GM19238 (cell line): ENCODE results near the gene NGEF.
"Not testable (repeated sequence)": the region's sequence is repeated elsewhere in the genome, so short reads cannot be mapped to it uniquely, and the experiment has no call there.

ENCODE experiments used
- DNase-seq: peaks from one replicate; pipeline ENCODE4 v3.0.0; 2011; ENCODE audit warnings: low spot score; ENCODE audit not compliant: insufficient read length

The NGEF gene

DNA sequence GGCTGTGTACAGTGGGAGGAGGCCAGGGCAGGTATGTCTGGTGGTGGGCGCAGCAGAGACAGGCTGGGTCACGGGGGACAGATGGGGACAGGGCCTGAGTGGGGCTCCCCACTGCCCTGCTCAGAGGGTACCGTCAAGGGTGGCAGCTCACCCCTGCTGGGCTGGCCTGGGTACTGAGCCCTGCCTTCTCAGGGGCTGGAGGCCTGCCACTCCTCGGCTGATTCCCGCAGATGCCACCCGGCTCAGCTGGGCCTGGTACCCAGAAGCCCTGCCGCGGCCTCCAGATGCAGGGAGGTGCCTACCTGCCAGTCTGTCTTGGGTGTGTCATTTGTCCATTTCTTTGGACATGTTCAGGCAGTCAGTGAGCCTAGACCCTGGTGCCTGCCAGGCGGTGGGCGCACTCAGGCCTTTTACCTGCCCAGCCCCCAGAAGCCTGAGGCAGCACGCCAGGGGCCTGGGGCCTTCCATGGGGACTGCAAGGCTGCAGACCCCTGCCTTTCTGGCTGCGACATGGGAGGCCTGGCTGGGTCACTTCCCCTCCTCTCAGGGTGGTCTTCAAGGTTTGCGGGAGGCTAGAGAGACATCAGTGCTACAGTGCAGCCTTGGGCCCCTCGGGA lies 139.7 kb downstream of the NGEF start:
- no peak for DNase-seq

DNA sequence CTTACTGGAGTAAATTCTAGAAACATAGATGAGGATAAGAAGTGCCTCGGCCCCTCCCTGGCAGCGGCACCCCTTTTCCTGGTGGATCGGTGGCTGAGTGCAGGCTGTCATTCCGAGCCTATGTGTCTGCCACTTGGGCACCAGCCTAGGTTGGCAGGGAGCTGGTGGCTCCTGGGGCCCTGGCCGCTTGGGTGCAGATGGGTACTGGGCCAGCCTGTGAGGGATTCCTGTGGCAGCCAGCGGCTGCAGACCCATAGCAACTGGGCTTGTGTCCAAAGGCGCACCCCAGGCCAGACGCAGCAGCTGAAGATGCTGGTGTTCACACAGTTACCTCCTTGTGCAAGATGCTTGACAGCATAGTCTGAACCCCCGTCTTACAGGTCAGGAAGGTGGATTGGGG lies 140.2 kb downstream of the NGEF start:
- DNase-seq = no peak

DNA sequence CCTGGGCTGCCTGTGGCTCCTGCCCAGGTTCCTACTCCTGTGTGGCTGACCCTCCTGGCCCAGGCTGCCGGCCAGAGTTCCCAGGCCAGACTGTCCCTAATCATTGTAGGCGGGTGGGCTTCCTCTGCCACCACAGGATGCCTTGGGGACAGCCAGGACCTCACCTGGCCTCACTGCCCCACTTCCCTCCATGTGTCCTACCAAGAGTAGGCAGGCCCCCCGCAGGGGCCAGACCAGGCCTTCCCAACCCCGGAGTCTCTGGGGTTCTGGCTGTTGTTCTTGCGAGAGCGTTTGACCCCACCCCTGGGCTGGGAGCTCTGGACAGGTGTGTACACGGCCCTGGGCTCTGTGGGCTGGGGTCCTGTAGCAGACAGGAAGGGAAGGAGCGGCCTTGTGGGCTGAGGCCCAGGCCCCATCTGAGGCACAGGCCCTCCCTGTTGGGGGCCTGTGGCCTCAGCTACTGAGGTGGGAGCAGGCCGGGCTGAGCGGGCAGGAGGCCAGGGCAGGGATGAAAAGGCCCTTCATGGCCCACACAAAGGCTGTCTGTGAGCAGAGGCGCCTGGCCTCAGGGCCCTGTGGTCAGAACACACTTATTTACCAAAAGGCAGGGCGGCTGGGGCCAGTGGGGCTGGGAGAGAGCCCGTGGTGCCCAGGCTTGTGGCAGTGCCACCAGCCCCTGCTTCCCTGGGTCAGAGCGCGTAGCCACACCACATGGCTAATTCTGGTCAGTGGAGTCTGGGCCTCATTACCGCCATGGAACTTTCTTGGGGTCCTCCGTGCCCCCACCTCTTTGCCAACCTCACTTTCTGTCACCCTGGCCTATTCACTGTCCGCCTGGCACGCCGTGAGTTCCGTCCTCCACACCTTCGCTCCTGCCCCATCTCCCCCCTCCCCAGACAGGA lies 141.0 kb downstream of the NGEF start:
- DNase-seq = no peak

DNA sequence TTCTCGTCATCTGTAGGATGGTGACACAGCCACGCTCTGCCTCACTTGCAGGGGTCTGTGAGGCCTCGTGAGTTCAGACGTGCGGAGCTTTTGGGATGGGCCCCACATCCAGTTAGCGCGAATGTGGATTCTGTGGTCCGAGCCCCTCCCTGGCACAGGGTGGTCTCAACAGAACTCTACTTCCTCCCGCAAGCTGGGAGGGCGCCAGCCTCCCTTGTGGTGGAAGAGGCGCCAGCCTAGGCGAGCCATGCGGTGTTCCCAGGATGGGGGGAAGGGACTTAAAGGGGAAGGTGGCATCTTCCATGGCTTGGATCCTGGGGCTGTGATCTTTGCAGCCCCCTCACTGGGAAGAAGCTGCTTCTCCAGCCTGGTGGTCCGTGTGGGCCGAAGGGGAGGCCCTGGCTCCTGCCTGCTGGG lies 141.6 kb downstream of the NGEF start:
- no peak for DNase-seq

DNA sequence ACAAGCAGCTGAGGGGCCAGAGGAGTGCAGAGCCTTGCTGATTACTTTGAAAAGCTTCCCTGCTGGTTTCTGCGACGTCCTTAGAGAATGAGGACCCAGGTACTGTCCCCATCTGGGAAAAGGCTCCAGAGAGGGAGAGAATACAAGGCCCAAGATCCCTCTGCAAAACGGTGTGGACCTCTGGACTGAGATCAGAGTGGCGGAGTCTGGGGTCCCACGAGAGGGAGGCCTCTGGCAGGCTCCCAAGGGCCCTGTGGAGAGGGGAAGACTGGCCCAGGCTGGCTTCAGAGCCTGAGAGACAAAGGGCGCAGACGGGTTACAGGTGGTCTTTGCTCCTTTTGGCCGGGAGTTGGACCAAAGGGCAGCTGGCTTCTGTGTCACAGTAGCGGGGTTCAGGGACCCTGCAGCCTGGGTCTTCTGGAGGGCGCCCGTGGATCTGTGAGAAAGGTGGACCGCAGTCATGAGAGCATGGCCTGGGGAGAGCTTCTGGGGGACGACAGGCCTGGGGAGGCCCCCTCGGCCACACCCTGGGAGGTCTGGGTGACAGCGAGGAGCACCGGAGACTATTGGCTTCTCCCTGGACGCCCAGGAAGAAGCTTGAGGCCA lies 142.2 kb downstream of the NGEF start:
- DNase-seq = no peak

DNA sequence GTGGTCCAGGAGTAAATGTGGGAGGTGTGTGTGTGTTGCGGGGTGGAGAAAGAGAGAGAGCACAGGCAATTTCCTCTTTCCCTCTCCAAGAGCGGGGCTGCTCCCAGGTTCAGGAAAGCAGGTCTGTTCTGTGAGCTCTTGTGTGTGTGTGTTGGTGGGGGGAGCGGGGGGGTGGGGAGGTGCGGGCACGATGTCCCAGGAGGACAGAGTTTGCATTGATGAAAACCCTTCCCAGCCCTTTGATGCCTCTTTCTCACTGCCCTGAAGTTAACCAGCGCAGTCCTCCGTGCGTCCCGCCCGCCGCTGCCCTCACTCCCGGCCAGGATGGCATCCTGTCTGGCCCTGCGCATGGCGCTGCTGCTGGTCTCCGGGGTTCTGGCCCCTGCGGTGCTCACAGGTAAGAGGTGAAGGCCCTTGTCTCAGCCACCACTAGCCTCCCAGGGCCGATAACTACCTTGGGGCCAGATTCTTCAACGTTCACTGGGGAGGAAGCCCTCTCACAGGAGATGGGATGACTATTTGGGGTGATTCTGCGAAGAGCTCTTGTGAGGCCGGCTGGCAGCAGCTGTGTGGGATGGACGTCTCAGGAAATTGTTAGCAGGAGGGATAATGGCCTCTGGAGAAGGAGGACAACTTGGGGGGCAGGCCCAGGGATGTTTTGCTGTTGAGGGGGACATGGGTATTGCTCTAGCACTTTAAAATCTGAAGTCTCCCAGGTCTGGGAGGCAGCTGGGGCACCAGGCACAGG lies 142.9 kb downstream of the NGEF start, which contains the start of gene SNORC:
TSS of gene SNORC (plus strand) at position 247 of the 748 bp plus-strand sequence. CDS start at position 325, 78 bp downstream.
- no peak for DNase-seq

DNA sequence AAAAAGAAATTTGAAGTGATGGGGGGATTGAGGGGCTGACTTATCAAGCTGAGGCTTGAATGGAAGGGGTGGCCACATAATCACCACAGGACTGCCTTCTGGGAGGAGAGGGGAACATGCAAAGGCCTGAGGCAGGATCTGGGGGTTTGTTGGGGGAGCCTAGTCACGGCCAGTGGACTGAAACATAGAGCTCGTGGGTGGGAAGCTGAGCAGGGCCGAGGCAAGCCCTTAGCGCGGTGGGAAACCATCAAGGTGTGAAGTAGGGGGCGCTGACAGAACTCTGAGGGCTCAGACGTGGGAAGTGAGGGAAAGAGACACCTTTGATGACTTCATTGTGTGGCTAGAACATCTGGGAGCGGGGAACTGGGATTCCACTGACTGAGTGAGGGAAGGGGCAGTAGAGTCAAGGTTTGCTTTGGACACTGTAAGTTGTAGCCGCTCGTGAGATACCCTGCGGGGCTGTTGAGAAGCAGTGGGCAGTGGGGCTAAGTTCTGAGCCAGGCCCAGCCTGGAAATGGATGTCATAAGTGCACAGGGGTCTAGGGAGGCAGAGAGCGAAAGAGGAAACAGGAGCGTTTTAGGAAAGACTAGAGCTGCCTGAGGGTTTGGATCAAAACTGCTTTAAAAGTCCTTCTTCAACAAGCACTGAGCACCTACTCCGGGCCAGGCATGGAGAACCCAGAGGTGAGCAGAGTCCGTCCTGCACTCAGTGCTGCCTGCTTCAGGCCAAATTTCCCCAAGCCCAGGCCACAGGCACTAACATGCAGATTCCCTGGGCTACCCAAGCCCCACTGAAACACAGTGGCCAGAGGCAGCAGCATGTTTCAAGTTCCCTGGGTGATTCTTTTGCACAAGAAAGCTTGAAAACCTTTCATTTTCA lies 143.7 kb downstream of the NGEF start:
- no peak for DNase-seq

DNA sequence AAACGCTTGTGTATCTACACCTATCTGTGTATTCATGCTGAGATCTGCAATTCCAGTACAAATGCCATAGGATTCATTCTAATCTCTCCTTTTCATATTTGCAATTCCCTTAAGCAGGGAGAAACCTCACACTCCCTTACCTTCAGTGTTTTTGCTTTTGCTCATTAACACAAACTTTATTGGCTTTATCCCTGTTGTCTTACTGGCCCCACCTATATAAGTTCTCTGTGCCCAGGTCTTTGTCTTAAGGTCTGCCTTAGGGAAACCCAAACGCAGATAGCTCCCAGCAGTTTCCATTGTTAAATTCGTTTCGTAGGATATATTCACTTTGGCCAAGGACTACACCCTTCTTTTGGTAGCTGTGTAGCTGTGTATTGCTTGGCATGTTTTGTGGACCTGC lies 147.0 kb downstream of the NGEF start:
- no peak for DNase-seq

DNA sequence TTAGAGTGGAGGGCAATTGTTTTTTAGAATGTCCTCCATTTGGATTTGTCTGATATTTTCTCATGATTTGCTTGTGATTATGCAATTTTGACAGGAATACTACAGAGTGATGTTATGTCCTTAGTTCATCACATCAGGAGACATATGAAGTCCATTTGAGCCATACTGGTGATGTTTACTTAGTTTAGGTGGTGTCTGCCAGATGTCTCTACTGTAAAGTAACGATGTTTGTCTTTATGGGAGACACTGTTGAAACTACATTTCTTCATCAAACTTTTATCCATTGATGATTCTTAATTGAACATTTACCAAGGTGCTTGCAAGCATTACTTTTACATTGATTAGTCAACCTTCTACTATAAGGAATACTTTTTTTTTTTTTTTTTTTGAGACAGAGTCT lies 147.9 kb downstream of the NGEF start:
- DNase-seq = no peak

DNA sequence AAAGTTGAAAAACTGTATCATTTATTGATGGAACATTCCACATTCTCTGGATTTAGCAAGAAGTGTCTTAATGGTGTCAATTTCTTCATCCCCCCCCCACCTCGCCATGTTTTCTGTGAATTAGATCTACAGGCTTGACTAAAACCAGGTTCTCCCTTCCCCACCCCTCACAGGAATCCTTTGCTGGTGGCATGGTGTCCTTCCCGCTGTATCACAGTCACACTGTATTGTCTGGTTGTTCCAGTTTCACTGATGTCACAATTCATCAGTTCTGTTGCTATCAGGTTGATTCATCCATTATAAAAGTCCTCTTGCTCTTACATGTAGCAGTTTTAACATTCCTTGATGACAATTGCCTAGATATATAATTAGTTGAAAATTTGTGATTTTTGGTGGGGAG lies 149.1 kb downstream of the NGEF start:
- no peak for DNase-seq

DNA sequence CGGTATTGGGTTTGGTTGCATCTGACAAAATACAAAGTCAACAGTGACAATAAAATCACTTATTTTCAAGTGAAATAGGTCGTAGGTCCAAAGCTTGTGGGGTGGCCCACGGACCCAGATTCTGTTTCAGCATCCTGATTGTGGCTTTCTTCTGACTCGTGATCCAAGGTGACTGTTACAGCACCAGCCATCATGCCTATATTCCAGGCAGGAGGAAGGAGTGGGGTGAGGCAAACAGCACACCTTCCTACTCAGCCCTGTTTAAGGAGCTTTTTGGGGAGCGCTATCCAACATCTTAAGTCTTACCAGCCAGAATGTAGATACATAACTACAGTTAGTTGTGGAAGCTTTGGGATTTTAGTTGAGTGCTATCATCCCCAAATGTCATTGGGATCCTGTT lies 151.7 kb downstream of the NGEF start:
- DNase-seq = no peak

DNA sequence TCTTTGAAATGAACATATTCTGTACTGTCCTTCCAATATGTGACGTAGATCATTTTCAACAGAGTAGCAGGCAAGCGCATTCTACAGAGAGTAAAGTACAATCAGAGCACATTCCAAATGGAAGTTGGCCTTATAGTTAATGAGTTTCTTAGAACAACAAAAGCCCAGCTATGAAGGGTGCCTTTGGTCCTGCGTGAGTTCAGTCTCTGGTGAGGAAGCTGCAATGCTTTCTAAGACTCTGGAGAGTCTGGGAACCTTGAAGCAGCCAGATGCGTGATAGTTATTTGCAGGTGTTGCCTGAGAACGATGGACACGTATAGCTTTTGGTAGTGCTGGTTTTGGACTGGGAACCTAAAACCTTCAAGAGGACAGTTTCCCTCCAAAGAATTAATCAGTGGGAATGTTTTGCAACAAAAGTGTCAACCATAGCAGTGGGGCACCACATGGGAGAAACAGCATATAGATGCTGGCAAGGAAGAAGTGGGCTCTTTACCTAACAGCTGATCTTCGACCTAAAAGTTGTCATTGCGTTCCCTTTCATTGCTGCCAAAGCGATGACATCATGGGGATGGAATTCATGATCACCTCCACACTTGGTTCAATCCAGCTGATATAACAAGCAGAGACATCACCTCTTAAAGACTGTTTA lies 152.3 kb downstream of the NGEF start:
- DNase-seq = no peak

DNA sequence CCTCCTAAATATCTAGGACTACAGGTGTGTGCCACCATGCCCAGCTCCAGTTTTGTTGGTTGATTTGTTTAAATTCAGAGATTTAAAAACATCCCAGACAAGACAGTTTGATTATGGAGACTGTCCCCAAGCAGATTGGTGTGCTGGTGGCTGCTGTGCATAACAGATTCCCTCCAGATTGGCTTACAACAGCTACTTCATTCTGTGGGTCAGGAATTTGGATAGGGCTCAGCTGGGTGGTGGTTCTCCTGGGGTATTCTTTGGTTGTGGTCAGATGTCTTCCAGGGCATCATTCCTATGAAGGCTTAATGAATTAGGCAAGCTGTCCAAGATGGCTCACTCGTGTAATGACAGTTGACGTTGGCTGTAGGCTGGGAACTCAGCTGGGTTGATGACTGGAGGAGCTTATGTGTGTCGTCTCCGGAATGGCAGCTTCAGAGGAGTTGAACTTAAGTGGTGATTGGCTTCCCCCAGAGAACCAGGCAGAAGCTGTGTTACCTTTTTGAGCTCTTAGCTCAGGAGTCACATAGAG lies 153.6 kb downstream of the NGEF start:
- no peak for DNase-seq

DNA sequence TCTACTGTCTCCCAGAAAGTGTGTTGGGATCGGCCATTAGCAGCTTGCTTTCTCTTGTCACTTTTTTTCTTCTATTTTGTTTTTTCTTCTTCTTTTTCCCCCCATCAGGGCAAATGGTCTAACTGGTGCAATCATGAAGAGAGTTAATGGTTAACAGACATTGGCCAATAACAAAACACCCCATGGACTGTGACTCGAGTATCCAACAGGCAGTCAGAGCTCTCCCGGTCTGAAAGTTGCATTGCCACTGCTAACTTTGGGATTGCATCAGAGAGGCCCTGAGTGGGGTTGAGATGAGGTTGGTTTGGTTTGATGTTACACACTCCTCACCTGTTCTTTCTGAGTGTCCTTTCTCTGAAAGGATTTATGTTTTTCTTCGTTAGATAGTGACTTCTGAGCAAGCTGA lies 155.9 kb downstream of the NGEF start:
- no peak for DNase-seq

DNA sequence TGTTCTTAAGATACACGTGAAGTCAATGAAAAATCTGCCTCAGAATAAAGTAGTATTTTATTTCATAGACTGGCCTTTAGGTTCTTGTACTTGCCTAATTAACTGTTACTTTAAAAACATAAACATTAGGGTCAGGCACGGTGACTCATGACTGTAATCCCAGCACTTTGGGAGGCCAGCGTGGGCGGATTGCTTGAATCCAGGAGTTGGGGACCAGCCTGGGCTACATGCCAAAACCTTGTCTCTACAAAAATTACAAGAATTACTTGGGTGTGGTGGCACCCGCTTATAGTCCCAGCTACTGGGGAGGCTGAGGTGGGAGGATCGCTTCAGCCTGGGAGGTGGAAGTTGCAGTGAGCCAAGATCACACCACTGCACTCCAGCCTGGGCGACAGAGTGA lies 159.0 kb downstream of the NGEF start:
- DNase-seq = no peak

DNA sequence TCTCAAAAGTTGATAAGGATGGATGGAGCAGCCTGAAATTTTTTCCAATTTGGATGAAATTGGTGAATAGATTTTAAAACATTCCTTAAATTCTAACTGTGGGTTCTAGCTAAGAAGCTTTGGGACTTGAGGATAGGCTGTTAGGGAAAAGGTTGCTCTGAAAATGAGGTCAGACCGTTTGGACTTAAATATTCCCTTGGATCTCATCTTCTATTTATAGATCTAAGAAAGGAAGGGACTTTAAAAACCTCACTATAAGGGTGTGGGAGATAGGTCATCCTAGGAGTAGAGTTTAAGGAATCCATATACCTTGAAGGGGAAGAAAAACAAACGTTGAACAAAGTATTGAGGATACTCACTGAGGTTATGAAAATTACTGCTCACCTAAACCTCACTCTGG lies 160.4 kb downstream of the NGEF start:
- no peak for DNase-seq

DNA sequence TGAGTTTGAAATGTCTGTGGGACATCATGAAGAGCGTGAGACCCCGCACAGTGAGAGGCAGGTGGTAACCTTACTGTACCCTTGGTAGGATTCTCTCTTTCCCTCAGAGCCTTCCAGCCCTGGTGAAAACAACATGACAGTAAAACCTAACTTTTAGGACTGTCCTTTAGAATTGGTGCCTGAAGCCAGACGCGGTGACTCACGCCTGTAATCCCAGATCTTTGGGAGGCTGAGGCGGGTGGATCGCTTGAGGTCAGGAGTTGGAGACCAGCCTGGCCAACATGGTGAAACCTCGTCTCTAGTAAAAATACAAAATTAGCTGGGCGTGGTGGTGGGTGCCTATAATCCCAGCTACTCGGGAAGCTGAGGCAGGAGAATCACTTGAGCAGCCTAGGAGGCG lies 161.0 kb downstream of the NGEF start:
- DNase-seq = not testable (repeated sequence)

DNA sequence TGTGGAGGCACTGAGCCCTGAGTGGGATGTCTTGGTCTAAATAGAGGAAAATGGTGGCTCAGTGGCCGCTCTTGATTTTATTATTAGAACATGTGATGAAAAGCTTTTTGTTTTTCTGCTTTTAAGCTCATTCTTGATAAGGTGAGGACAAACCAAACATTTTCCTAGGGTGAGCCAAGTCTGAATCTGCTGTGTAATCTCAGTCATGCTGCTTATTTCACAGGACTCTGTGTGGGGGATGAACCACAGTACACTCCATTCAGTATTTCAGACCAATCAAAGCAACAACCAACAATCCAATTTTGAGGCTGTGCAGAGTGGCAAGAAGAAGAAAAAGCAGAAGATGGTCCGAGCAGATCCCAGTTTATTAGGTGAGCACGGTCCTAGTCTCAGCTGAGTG lies 163.0 kb downstream of the NGEF start:
- DNase-seq = no peak

DNA sequence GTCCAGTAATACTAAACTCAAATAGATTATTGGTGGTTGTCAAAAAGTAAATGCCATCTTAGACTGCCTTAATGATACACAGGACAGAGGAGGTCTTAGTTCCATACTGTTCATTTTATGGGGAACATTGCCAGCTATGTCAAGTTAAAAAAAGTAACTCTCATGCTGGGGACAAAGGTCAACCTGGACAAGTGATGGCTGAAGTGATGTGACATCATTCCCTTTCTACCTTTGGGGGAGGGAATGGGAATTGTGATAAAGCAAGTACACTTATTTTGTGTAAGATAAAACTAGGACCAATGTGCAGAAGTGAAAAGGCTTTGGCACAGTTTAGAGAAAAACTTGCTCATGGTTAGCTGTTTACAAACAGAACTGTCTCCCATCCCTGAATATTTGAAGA lies 167.0 kb downstream of the NGEF start:
- DNase-seq = no peak

DNA sequence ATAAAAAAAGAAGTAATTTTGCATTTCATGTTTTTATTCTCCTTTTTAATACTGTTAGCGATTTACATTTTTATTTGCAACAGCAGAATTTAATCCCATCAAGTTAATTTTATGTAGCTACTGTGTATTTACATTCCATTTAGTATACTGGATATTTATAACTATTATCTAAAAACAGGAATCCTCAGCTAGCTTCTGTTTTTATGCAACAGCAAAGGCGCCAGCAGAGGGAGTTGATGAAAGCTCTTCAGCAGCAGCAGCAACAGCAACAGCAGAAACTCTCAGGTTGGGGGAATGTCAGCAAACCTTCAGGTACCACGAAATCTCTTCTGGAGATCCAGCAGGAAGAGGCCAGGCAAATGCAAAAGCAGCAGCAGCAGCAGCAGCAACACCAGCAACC lies 169.2 kb downstream of the NGEF start:
- no peak for DNase-seq
